Thyroid gland (tissue), 4 donors: Measurements from ENCODE around the gene GSTA5. TPM values are rescaled to one million over a fixed set of nuclear protein-coding genes. Genes with fewer than 3 reads are reported as not detected.
"Not testable (repeated sequence)": the region's sequence is repeated elsewhere in the genome, so short reads cannot be mapped to it uniquely, and the experiment has no call there.

Experiments used
- DNase-seq, 2 donors: peaks; one replicate each; pipeline ENCODE4 v3.0.0-alpha.2; 2019
- H3K27ac ChIP-seq, 3 donors: fragments of 200-600 bp; sonication (generic); 1 replicate in 2 of 3; 2 replicates in 1 of 3; pipeline ENCODE4 v1.5.1; 2016 to 2019; ENCODE audit warnings: mild to moderate bottlenecking in 1 of 3, moderate library complexity in 1 of 3
- H3K27me3 ChIP-seq: fragments of 200-600 bp; sonication (generic); one replicate; pipeline ENCODE4 v1.5.1; 2019
- H3K36me3 ChIP-seq, 2 donors: fragments of 200-600 bp; sonication (generic); one replicate each; pipeline ENCODE4 v1.5.1; 2016 to 2019
- H3K4me1 ChIP-seq, 2 donors: fragments of 200-600 bp; sonication (generic); one replicate each; pipeline ENCODE4 v1.5.1; 2017 to 2019
- H3K4me3 ChIP-seq, 3 donors: fragments of 200-600 bp; sonication (generic); replicated peaks in 1 of 3; 1 replicate in 2 of 3; 2 replicates in 1 of 3; pipeline ENCODE4 v1.5.1; 2016; ENCODE audit warnings: mild to moderate bottlenecking in 1 of 3
- H3K9me3 ChIP-seq: fragments of 200-600 bp; sonication (generic); one replicate; pipeline ENCODE4 v1.5.1; 2017
- POLR2A ChIP-seq, 2 donors: fragments of 450-650 bp; IDR thresholded peaks; one replicate each; pipeline ENCODE4 v1.6.1; 2017; ENCODE audit warnings: antibody characterized with exemption in 2 of 2, mild to moderate bottlenecking in 2 of 2, moderate library complexity in 1 of 2
- WGBS, 2 donors: methylation state at CpG; one replicate each; pipeline ENCODE4 v1.1.5; 2017; 5-methylcytosine and 5-hydroxymethylcytosine counted together
- intact Hi-C: fragments of 100-400 bp; cut with DNase I; formaldehyde crosslinking; loops from one replicate; pipeline ENCODE4 v1.15.1; 2023
- total RNA-seq, 4 donors: library from RNA; depleted of rRNA; stranded (reverse); fragments of >200 nt; gene quantifications; one replicate each; pipeline ENCODE4 v1.2.3, GENCODE V29; 2016
- TF ChIP-seq, protein P1 (sequence below), 6 experiments: fragments of 200-600 bp in 3 of 6; fragments of 450-650 bp in 3 of 6; sonication (generic) in 3 of 6; IDR thresholded peaks; one replicate each; pipeline ENCODE4 v1.5.1; 2016 to 2019; ENCODE audit warnings: antibody characterized with exemption in 6 of 6, mild to moderate bottlenecking in 2 of 6, inconsistent platforms in 1 of 6, moderate library complexity in 1 of 6

GSTA5 gene
- total RNA-seq, 4 donors from 2014 or later = not detected

DNA sequence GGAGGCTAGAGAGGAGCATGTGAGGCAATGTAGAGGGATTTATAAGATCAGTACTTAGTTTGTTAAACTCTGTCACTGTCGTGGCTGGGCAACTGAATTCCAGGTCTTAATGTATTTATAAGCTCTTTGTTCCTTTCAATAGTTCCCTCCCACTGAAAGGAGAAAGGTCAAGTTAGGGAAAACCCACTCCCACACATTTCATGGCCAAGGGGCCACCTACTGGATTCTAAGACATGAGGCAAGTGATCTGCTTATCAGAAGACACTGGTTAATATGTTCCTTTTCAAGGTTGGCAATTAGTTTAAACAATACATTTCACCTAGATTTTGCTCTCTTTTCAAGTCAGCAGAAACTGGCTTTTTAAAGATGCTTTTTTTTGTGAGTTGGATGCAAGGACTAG is 5.4 kb upstream of the GSTA5 start:
- no peak overlapping the region for H3K4me3 ChIP-seq
- intact Hi-C loops = no loop called here
- H3K36me3 ChIP-seq = no peaks in the 10 kb centered on the region
- WGBS, 2 donors = 65 to 67% methylated on average over 1 of the region's 1 CpG
- H3K27ac ChIP-seq = no peak overlapping the region
- H3K27me3 ChIP-seq = no peaks in the 10 kb centered on the region
- TF ChIP-seq, protein P1, sequence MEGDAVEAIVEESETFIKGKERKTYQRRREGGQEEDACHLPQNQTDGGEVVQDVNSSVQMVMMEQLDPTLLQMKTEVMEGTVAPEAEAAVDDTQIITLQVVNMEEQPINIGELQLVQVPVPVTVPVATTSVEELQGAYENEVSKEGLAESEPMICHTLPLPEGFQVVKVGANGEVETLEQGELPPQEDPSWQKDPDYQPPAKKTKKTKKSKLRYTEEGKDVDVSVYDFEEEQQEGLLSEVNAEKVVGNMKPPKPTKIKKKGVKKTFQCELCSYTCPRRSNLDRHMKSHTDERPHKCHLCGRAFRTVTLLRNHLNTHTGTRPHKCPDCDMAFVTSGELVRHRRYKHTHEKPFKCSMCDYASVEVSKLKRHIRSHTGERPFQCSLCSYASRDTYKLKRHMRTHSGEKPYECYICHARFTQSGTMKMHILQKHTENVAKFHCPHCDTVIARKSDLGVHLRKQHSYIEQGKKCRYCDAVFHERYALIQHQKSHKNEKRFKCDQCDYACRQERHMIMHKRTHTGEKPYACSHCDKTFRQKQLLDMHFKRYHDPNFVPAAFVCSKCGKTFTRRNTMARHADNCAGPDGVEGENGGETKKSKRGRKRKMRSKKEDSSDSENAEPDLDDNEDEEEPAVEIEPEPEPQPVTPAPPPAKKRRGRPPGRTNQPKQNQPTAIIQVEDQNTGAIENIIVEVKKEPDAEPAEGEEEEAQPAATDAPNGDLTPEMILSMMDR (IDR thresholded peaks at IDR 0.05) = no peak
- no peak for TF ChIP-seq POLR2A (IDR thresholded peaks at IDR 0.05)
- H3K9me3 ChIP-seq = no peaks in the 10 kb centered on the region
- no peaks in the 10 kb centered on the region for H3K4me1 ChIP-seq
- no peak for DNase-seq

DNA sequence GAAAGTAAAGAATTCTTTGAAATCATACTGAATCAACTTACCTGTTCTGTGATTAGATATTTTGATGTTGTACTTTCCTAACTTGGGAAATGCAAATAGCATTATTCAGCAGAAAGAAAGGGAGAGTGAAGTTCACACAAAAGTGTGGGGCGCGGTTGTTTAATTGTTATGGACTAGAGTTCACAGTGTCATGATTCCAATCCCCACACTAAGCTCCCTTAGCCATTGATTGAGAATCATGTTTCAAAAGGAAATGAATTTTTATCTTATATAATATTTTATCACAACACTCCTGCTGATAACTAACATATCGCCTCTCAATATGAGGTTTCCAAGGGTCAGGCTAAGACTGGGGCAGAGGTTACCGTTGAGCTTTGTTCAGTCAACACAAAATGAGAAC is 3.0 kb upstream of the GSTA5 start:
- Histone ChIP-seq H3K36me3 (no peaks in the 10 kb centered on the region), H3K4me3 (no peak overlapping the region), H3K27ac (no peak overlapping the region), H3K27me3 (no peaks in the 10 kb centered on the region), H3K9me3 (no peaks in the 10 kb centered on the region), H3K4me1 (no peaks in the 10 kb centered on the region)
- DNase-seq = no peak
- intact Hi-C loops = no loop called here
- 93 to 98% methylated on average over 4 of the region's 4 CpGs for WGBS, 2 donors
- TF ChIP-seq, protein P1 (IDR thresholded peaks at IDR 0.05) = no peak
- no peak for TF ChIP-seq POLR2A (IDR thresholded peaks at IDR 0.05)

DNA sequence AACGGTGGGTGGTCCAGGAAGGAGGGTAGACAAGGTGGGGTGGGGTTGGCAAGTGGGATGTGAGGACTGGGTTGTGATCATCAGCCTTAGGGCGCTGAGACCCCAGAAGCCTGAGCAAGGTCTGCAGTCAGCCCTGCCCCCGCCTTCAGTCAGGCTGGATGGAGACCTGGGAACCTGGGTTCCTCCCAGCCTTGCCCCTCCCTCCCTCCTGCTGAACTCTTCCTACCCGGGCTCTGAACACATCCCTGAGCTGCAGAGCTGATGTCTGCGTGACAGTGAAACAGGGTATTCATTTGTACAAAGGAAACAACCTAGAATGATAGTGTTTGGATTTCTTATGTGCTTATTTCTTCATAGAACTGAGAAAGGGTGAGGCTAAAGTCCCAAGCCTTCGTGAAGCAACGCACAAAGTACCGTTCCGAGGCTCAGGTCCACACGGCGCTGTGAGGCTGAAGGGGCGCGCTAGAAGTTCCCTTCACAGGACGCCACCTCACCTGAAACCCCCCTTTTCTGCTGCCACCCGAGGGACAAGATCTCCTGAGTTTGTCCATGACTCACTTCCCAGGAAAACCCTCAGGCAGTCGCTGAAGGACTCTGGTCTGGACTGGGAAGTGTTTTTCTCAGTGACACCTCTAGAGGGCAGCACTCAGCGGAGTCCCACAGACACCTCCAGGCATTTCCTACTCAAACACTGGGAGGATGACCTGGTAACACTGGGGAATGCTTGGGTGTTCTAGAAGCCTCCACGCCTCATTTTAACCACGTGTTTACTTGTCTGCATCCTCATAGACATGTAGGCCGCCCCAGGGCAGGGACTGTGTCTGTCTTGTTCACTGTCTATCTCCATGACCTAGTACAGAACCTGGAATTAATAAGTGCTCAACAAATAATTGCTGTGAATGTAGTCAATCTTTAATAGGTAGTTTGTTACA is 1.2 kb downstream of the GSTA5 start:
- TF ChIP-seq, protein P1 (IDR thresholded peaks at IDR 0.05) = peak in 5 of 6 experiments; percentile 21 to 62 (median 40)
- TF ChIP-seq POLR2A (IDR thresholded peaks at IDR 0.05) = no peak
- Histone ChIP-seq H3K36me3 (no peaks in the 10 kb centered on the region), H3K4me3 (no peak overlapping the region), H3K4me1 (no peaks in the 10 kb centered on the region), H3K9me3 (no peaks in the 10 kb centered on the region), H3K27me3 (no peaks in the 10 kb centered on the region), H3K27ac (no peak overlapping the region)
- DNase-seq = peak; percentile 22 to 40
- 69% methylated on average over 20 of the region's 20 CpGs for WGBS, 2 donors
- intact Hi-C loops = no loop called here

DNA sequence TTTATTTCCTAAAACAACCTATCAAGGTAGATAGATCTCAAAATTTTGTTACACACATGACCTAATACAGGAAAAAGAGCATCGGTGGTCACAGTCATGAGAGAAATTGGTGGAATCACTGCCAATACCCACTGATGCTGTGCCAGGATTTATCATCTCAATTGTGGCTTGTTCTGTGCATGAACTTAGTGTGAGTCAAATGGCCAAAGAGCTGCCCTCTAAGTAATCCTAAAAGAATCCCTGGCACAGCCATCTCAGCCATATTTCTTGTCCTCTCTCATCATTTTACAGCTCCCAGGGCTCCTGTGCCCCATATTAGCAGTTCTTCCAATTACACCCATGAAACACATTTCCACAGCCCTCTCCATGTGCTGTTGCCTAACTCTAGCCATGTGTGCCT is 6.1 kb downstream of the GSTA5 start:
- Histone ChIP-seq H3K4me3 (no peak overlapping the region), H3K4me1 (no peaks in the 10 kb centered on the region), H3K27ac (no peak overlapping the region), H3K27me3 (no peaks in the 10 kb centered on the region), H3K36me3 (no peaks in the 10 kb centered on the region), H3K9me3 (no peaks in the 10 kb centered on the region)
- WGBS, 2 donors = 81 to 92% methylated on average over 1 of the region's 1 CpG
- TF ChIP-seq, protein P1 (IDR thresholded peaks at IDR 0.05) = no peak
- TF ChIP-seq POLR2A (IDR thresholded peaks at IDR 0.05) = no peak
- no peak for DNase-seq
- intact Hi-C loops = no loop called here

DNA sequence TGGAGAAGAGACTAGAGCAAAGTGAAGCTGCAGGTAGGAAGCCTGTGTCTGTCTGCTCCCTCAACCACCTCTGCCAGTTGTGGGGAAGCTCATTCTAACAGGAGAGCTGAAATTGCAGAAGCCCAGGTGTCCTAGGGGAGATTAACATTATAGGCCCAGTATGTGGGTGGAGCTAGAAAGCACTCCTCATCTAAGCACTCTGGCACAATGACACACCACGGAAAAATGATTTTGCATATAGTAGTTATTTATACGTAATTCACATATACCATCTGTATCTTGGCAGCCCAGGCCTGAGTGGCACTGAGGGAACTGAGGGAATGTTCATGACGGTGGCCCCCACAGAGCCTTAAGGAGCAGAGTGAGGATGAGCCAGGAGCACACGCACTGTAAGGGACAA is 9.7 kb downstream of the GSTA5 start:
- intact Hi-C loops, H3K4me1 ChIP-seq: not testable (repeated sequence)
- 89 to 96% methylated on average over 4 of the region's 4 CpGs for WGBS, 2 donors

More for the DNA sequence above, 9.7 kb downstream of the GSTA5 start:
- H3K36me3 ChIP-seq, H3K27me3 ChIP-seq, H3K27ac ChIP-seq, DNase-seq, H3K4me3 ChIP-seq, H3K9me3 ChIP-seq: not testable (repeated sequence)
